COLO668 (cell line): ENCODE results near the gene AMFR.

Source experiments
- DNase-seq: peaks from one replicate; lab custom pipeline; 2025; ENCODE audit not compliant: unreplicated experiment; lab: John Stamatoyannopoulos, UW

AMFR gene

DNA sequence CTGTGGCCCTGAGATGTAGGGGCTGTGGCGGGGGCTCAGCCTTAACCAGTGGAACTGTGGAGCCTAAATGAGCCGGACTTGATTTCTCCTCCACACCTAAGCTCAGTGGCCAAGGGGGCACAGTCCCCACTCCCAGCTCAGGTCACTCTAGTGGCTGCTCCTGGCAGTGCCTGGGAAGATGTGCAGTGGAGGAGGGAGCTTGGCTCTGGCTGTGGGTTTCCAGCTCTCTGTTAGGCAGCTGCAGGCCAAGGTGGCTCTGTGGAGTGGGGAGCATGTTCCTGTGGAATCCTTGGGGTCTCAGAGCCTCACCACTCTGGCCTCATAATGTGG lies 76.3 kb downstream of the AMFR start:
- no peak for DNase-seq

DNA sequence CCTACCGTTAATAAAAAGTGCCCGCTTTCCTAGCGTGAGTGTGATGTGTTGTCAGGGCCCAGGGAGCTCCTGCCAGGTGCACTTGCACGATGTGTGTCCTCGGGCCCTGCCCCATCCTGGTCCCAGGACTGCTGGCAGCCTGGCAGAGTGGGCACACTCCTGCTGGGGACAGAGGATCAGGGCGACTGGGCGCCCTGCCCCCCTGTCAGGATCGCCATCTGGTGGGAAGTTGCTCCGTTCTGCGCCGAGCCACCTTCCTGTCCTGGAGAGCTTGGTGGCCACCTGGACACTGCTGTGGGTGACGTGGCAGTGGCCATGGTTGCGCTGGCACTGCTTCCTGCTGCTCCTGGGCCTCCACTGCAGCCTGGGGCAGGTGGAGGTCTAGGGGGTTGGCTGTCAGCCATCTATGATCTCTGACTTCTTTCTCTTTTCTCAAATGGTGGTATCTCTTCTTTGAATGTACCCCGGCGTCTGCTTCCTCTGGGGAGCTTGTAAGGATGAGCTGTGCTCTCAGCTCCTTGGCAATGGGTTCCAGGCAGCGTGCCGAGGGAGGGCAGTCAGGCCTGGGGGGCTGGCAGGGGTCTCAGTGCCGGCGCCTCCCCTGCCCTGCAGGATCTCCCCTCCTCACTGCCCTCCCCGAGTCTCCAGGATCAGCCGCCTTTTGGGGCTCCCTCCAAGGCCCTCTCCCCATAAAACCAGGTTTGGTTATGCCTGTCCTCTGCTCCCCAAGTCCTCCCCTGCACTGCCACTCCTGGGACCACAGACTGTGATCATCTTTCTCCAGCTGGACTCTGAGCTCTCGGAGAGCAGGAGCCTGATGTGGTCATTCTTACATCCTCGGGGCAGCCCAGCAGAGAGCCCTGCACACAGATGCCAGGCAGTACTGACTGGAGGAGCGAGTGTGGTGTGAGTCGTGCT lies 76.9 kb downstream of the AMFR start:
- no peak for DNase-seq

DNA sequence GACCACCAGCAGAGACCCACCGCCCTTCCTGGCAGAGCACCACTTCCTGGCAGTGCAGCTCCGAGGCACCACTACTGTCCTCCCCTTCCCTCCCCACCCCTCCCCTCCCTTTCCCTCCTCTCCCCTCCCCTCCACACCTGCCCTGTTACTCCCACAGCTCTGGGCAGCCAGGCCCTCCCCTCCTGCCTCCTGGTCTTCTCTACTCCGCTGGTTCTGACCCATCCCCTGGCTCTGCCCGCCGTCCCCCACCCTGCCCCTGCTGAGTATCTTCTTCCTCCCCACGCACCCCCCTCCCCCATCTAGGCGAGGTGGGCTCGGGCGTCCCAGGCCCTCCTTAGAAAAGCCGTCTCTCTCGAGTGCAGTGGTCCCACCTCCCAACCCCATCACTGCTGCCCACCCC lies 77.7 kb downstream of the AMFR start:
- no peak for DNase-seq

GRCh38 chr16:56347166-56347565 lies 78.2 kb downstream of the AMFR start:
- DNase-seq: no peak

DNA sequence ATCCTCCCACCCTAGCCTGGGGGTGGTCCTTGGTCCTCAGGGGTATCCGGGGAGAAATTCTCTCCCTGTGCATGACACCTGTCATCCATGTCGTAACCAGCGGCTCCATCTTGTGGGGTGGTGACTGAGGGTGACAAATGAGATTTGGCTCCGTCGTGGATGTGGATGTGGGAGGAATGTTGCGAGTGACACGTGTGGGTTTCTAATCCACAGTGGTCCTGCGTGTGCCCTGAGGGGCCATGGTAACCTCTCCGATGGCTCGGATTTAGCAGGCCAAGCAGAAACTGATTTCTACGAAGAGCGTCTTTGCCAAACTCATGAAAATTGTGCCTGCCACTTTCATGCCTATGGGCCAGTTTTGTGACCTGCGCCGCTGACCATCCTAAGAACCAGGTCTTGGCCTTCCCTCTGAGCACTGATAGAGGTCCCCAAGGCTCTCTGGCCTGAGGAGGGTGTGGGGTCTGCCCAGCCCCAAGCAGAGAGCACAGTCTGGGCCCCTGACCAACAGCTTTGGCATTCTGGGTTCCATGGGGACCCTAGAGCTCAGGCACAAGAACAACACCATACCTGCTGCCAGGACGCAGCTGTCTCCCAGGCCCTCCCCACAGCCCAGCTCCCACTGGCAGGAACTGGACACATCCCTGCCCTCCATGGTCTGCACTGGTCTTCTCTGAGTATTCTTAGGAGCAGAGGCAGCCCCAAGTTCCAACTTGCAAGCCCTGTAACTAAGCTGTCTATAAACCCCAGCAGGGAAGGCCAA lies 79.0 kb downstream of the AMFR start:
- DNase-seq: no peak

- no peak for DNase-seq
Measured at GRCh38 chr16:56345406-56346050, 79.8 kb downstream of the AMFR start.

DNA sequence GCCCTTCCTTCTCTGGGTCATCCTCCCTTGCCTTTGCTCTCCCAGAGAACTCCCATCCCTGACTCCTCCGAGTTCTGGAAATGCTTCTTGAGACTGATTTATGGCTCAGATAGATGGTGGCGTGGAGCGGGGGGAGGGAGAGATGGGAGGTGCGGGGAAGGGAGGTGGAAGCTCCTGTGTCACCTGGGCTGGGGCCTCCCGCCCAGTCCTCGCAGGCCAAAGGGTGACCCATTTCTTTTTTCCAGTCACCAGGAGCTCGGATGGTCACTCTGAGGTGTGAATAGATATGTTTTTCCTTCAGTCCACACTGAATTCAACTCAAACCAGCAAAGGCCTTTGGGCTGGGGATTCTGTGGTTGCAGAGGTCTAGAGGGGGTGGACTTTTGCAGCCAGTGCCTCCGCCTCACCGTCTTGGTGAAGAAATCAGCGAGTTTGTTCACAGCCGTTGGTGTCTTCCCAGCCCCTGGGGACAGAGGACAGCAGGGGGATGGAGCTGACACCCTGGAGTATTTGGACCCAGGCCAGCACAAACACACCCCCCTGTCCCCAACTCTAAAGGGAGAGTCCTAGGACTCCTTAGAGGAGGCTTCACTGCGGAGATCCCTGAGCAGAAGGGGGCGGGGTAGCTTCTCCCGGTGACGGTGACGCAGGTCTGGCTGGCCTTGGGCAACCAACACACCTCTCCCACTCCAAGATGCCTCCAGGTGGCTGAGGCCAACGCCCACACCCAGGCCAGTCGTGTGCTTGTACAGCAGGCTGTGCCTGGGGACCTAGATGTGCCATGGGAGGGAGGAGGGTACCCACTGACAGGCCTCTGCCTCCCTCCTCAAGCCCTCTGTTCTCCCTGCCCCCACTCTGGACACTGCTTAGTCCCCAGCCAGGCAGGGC lies 80.6 kb downstream of the AMFR start:
- DNase-seq: no peak

DNA sequence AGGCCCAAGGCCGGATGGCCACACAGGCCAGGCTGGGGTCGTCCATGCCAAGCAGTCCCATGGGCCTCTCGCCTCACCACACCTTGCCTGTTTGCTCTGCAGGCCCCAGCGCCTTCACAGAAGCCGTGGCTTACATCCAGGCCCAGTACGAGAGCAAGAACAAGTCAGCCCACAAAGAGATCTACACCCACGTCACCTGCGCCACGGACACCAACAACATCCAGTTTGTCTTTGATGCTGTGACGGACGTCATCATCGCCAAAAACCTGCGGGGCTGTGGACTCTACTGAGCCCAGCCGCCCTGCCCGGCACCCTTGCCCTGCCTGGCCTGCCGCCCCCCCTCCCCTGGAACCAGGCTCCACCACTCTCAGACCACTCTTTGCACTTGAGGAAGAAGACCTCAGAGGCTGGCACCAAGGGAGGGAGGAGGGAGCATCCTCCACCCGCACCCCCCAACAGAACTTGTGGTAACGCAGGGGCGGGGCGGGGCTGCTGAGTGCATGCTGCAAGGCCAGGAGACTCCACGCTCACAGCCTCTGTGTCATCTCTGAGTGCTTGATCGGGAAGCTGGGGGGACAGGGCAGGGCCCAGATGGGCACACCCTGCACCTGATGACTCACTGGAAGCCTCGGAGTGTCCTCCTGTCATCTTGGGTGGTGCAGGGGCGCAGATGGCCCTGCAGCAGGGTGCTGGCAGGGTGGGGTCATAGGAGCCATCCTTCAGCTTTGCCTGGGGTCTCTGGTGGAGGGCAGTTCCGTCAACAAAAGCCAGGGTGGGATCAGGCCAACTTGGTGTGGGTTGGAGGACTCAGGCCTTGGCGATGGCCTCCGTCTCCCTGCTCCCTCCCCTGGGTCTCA lies 81.5 kb downstream of the AMFR start:
- no peak for DNase-seq

DNA sequence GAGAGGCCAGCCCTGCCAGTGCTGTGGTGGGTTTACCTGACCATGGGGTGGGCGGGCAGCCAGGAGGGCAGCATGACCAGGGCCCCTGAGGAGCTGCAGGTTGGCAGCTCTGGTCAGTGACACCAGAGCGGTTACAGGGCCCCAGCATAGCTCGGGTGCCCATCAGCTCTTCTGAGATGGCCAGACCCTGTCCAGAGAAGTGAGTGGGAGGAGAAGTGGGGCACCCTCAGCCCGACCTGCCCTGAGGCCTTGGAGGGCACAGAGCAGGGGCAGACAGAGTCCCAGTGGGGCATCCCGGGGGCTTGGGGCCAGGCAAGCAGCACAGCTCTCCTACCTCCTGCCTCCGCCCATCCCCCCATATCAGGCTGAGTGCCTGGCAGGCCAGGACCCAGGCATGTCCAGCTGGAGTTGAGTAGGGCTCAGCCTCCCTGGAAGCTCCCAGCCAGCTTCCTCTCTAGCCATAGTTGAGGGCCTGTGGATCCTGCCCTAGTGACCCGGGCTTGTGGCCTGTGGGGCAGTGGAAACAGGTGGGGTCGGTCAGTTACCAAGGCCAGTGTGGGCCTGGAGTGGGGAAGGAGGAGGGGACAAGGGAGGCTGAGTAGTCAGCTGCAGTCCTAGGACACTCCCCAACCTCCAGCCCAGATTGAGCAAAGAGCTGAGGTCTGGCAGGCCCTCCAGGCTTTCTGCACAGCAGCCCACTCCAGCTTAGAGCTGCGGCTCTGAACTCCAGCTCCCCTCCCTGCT lies 83.5 kb downstream of the AMFR start:
- DNase-seq: no peak

DNA sequence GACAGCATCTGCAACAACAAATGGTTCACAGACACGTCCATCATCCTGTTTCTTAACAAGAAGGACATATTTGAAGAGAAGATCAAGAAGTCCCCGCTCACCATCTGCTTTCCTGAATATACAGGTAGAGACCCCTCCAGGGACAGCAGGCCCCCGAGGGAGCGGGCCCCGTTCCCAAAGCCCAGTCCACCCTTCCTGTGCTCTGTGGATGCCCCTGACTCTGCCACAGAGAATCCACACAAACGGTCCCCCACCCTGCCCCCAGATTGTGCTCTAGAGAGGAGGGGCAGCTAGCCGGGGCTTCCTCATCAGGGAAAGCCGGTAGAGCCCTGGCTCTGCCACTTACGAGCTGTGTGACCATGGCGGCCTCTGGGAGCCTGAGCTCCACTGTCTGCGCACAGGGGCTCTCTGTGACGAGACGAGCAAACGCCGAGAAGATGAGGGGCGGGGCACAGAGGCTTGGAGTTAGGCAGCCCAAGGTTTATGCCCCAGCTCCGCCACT lies 84.4 kb downstream of the AMFR start:
- no peak for DNase-seq

DNA sequence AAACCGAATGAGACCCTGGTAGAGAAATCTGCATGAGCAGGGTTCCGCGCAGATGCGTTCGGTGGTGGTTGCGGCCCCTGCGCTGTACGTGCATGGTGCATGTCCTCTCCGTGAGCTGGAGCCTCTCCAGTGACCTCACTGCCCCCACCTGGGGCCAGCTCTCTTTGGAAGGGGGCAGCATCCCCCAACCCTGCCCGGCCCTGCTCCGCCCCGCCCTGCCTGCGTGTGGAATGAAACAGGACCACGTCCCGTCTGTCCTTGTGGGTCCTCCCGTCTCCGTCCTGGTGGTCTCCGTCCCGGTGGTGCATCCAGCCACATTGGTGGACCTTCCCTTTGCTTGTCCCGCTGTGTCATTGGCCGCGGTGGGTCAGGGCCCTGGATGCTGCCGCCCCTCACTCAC lies 84.9 kb downstream of the AMFR start:
- DNase-seq: no peak

DNA sequence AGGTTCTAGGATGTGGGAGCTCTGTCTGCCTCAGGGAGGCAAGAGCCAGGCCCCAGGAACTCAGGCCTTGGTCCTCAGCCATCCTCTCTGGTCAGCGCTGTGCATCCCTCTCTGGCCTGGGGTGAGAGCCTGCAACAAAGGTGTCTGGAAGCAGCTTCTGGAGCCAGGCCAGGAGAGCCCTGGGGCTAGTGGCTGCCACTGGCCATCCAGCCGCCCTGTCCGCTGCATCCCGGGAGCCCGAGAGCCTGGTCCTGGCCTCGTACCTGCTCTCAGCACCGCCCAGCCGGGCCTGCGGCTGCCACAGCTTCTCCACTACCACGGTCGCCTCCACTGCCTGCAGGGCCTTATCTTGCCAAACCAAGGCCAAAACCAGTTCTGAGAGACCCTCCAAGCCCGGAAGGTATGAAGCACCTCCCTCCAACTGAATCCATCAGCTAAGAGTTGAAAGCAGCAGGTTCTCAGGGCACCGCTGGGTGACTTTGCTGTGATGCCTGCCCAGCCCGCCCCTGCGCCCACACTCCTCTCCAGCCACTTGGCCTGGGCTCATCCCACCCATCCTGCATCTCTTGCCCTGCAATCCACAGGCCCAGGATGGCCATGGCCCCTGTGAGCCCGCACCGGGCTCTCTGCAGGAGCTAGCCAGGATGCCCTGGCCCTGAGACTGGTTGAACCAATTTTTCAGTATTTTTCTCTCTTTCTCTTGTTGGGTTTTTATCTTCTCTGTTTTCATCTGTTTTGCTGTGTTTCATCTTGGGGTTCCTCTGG lies 85.7 kb downstream of the AMFR start:
- no peak for DNase-seq

DNA sequence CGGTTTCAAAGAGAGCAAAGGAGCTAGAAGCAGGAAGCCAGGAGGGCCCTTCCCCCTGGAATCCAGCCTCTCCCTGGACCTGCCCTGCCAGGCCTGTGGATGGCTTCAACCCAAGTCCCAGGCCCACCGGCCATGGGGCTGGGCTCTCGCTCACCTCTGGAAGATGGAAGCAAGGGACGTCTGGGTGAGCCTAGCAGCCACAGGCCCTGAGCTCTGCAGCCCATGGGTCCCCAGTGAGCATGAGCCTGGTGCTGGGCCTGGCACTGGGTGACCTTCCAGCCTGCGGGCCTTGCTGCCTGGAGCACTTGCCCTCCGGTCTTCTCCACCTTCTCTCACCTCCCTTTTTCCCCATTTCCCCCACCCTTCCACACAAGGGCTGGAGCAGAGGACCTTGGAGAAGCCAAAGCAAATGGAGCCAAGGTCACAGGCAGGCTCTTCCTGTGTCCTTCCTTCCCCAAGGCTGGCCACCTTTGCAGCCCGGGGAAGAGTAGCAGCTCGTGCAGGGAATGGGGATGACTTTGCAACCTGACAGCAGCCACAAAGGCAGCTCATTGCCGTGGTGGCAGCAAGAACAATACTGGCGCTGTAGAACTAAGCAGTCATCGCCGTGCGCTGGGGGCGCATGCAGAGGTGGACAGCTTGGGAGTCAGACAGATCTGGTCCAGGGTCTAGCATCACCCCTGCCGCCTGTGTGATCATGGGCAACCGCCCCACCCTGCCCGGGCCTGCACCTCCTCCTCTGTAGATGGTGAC lies 86.6 kb downstream of the AMFR start:
- no peak for DNase-seq

DNA sequence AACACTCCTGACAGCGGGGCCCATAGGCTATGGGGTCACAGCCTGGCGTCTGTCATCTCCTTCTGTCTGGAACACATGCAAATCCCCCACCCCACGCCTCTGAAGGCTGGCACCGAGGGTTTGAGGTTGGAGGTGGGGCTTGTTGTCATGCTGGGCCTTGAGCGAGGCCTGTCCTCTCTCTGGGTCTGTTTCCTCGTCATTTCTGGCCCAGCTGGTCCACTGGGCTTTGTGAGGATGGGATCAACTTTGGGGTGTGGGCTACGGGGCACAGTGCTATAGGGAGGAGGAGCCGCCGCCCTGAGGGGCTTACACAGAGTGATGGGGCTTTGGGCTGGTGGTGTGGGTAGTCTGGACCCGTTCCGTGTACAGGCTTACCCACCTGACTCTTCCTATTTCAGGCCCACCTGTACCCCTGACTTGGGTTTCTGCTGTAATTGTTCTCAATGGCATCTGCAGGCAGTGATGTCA lies 87.5 kb downstream of the AMFR start:
- no peak for DNase-seq

- no peak for DNase-seq
Measured at GRCh38 chr16:56337131-56337857, 88.1 kb downstream of the AMFR start.

GRCh38 chr16:56336711-56337110 lies 88.6 kb downstream of the AMFR start:
- DNase-seq: no peak
